Stimulated activated naive CD4-positive, alpha-beta T cell treated with Interleukin-2 at 50 U/mL for 16 hours (primary cell): ENCODE data around the gene XPNPEP2.

Experiments
- DNase-seq: peaks from one replicate; lab custom pipeline; 2025; lab: John Stamatoyannopoulos, UW

XPNPEP2 gene

GRCh38 chrX:129800186-129800585, 61.4 kb downstream of the XPNPEP2 start:
- DNase-seq = no peak

DNA sequence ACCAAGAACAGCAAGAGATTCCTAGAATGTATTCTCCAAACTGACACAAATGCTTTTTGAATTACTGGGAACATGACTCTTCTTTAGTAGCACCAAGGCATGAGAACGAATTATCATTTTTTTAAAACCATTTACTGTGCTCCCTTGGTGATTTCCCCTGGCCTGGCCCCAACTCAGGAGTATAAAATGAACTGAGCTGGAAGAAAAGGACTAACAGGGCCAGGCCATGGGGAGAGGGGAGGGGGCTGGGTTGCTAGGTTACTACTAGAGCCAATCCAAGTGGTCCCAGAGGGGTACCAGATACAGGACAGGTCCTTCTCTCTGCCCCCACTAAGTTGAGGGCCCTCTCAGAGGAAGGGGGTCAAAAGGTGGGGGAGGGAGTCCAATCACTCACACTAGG, 64.1 kb downstream of the XPNPEP2 start:
- no peak for DNase-seq

DNA sequence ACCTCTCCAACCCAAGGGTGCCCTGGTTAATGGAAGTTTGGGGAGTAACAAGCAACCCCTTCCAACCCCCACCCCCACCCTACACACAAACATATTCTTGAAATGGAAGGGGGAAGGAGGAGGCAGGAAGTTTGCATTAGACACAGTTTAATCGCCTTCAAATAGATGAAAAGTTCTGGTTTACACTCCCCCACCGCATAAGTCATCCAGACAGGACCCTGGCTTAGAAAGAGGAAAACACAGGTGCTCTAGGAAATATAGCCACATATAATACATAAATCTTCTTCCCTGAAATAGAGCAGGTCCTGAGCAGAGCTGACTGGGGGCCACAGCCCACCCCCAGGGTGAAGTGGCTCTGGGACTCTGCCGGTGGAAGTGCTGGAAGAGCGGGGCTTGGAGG, 66.0 kb downstream of the XPNPEP2 start:
- no peak for DNase-seq

- DNase-seq = no peak
These were observed 69.5 kb downstream of the XPNPEP2 start for GRCh38 chrX:129808158-129808828.

DNA sequence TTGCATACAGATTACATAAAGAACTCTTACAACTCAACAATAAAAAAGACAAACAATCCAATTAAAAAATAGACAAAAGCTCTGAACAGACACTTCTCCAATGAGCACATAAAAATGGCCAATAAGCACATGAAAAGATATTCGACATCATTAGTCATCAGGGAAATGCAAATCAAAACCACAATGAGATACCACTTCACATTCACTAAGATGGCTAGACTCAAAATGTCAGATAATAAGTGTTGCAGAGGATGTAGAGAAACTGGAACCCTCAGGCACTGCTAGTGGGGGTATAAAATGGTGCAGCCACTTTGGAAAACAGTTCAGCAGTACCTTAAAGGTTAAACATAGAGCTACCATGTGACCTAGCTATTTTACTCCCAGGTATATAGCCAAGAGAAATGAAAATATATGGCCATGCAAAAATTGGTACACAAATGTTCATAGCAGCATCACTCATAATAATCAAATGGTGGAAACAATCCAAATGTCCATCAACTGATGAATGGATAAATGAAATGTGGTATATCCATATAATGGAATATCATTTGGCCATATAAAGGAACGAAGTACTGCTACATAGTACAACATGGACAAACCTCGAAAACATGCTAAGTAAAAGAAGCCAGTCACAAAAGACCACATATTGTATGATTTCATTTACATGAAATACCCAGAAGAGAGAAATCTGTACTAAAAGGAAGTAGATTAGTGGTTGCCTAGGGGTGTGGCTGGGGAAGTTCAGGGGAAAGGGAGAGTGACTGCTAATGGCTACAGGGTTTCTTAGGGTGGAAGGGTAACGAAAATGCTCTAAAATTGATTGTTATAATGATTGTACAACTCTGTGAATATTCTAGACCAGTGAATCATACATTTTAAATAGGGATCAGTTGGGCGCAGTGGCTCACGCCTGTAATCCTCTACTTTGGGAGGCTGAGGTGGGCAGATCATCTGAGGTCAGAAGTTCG, 70.3 kb downstream of the XPNPEP2 start:
- no peak for DNase-seq

GRCh38 chrX:129813662-129814368, 75.0 kb downstream of the XPNPEP2 start:
- DNase-seq = no peak

DNA sequence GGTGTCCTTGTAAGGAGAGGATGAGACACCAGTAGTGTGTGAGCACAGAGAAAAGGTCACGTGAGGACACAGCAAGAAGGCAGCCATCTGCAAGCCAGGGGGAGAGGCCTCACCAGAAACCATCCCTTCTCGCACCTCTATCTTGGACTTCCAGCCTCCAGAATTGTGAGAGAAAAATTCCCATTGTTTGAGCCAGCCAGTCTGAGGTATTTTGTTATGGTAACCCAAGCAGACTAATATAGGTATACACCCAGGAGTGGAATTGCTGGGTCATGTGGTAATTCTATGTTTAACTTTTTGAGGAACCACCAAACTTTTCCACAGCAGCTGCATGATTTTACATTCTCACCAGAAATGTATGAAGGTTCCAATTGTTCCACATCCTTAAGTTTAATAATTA, 79.3 kb downstream of the XPNPEP2 start:
- no peak for DNase-seq
